DMS153 treated with DMSO at 0.1 percent for 48 hours (cell line): ENCODE measurements around the gene ZDHHC23.

ENCODE experiments used
- DNase-seq: peaks from one replicate; lab custom pipeline; 2025; ENCODE audit not compliant: unreplicated experiment; lab: John Stamatoyannopoulos, UW

ZDHHC23 gene

GRCh38 chr3:113985541-113985940 lies 37.7 kb downstream of the ZDHHC23 start:
- no peak for DNase-seq

GRCh38 chr3:114005481-114005880 lies 57.7 kb downstream of the ZDHHC23 start:
- no peak for DNase-seq

GRCh38 chr3:114011059-114011797 lies 63.4 kb downstream of the ZDHHC23 start:
- no peak for DNase-seq
